ENCODE measurements around the gene CHL1.

The CHL1 gene

GRCh38 chr3:192215-192929 is 4.2 kb upstream of the CHL1 start:
- Histone ChIP-seq H3K36me3 (ENCODE audit: control insufficient read depth in 1 of 2, insufficient read depth in 2 of 2, low read length in 2 of 2) (no peaks in the 10 kb centered on the region), H2BK5ac (ENCODE audit: low read depth, low read length, poor library complexity) (no peak overlapping the region), H3K18ac (ENCODE audit: low read length) (no peak overlapping the region), H4K8ac (ENCODE audit: low read depth, low read length) (no peak overlapping the region), H4K91ac (ENCODE audit: low read depth, low read length) (no peak overlapping the region), H3K79me2 (ENCODE audit: control insufficient read depth, insufficient read depth, low read length, poor library complexity) (no peaks in the 10 kb centered on the region), H3K23ac (ENCODE audit: low read length) (no peak overlapping the region), H3K4me2 (ENCODE audit: low read length) (no peak overlapping the region), H3K4ac (ENCODE audit: low read depth, low read length) (no peak overlapping the region), H3K27ac (ENCODE audit: low read depth, low read length) (no peak overlapping the region), H3K4me3 (ENCODE audit: low read depth, low read length) (no peak overlapping the region), H4K12ac (ENCODE audit: low read depth, low read length) (no peak overlapping the region), H2BK120ac (ENCODE audit: insufficient read depth, low read length, poor library complexity) (no peak overlapping the region), H3K14ac (ENCODE audit: low read length) (no peak overlapping the region), H3K27me3 (ENCODE audit: insufficient read depth, low read length) (peaks cover 12% of the 10 kb centered on the region), H3K9me3 (ENCODE audit: insufficient read depth, low read depth, low read length) (no peaks in the 10 kb centered on the region), H3K9ac (ENCODE audit: low read length) (no peak overlapping the region), H2AK5ac (ENCODE audit: low read length) (no peak overlapping the region), H3K79me1 (ENCODE audit: low read length) (no peaks in the 10 kb centered on the region), H2BK12ac (ENCODE audit: low read length) (no peak overlapping the region), H3K4me1 (ENCODE audit: control insufficient read depth in 1 of 2, insufficient read depth in 2 of 2, low read length in 2 of 2) (peaks cover 4 to 6% of the 10 kb centered on the region in 2 experiments), H2AFZ (ENCODE audit: insufficient read depth, low read length, poor library complexity) (no peak overlapping the region)
- WGBS (ENCODE audit: extremely low coverage, insufficient coverage, insufficient read length) = no CpG with 5 or more reads among the region's 25 CpGs
- no peak for DNase-seq

GRCh38 chr3:194001-194400 is 2.6 kb upstream of the CHL1 start:
- Histone ChIP-seq H4K12ac (ENCODE audit: low read depth, low read length) (no peak overlapping the region), H4K8ac (ENCODE audit: low read depth, low read length) (no peak overlapping the region), H3K23ac (ENCODE audit: low read length) (no peak overlapping the region), H2BK120ac (ENCODE audit: insufficient read depth, low read length, poor library complexity) (no peak overlapping the region), H3K9ac (ENCODE audit: low read length) (no peak overlapping the region), H3K4me1 (ENCODE audit: control insufficient read depth in 1 of 2, insufficient read depth in 2 of 2, low read length in 2 of 2) (peaks cover 11 to 14% of the 10 kb centered on the region in 2 experiments), H3K9me3 (ENCODE audit: insufficient read depth, low read depth, low read length) (no peaks in the 10 kb centered on the region), H2AK5ac (ENCODE audit: low read length) (no peak overlapping the region), H3K27me3 (ENCODE audit: insufficient read depth, low read length) (peaks cover 22% of the 10 kb centered on the region), H3K4me2 (ENCODE audit: low read length) (no peak overlapping the region), H3K79me2 (ENCODE audit: control insufficient read depth, insufficient read depth, low read length, poor library complexity) (no peaks in the 10 kb centered on the region), H3K79me1 (ENCODE audit: low read length) (no peaks in the 10 kb centered on the region), H3K4ac (ENCODE audit: low read depth, low read length) (no peak overlapping the region), H2AFZ (ENCODE audit: insufficient read depth, low read length, poor library complexity) (no peak overlapping the region), H4K91ac (ENCODE audit: low read depth, low read length) (no peak overlapping the region), H3K18ac (ENCODE audit: low read length) (no peak overlapping the region), H3K36me3 (ENCODE audit: control insufficient read depth in 1 of 2, insufficient read depth in 2 of 2, low read length in 2 of 2) (no peaks in the 10 kb centered on the region), H3K4me3 (ENCODE audit: low read depth, low read length) (no peak overlapping the region), H2BK5ac (ENCODE audit: low read depth, low read length, poor library complexity) (no peak overlapping the region), H3K14ac (ENCODE audit: low read length) (no peak overlapping the region), H3K27ac (ENCODE audit: low read depth, low read length) (no peak overlapping the region), H2BK12ac (ENCODE audit: low read length) (no peak overlapping the region)
- DNase-seq = no peak
- WGBS (ENCODE audit: extremely low coverage, insufficient coverage, insufficient read length) = no CpG with 5 or more reads among the region's 2 CpGs

DNA sequence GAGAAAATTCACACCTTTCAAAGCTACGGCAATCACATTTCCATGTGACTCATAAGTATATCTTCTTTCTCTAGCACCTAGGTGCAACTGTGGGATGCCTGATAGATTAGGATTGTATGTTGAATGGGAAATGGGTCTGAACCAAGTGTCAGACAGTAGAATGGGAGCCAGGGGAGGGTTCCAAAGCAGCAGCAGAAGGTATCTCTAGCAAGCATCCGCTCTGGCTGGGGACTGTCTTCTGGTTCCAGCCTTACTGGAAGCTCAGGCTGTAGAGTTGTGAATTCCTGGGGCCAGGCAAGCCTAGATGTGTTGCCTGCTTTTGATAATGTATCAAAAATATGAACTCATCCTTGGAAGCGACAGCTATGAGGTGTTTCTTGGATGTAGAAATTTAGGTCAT is 2.1 kb upstream of the CHL1 start:
- Histone ChIP-seq H3K18ac (ENCODE audit: low read length) (no peak overlapping the region), H3K79me1 (ENCODE audit: low read length) (no peaks in the 10 kb centered on the region), H2AK5ac (ENCODE audit: low read length) (no peak overlapping the region), H4K91ac (ENCODE audit: low read depth, low read length) (no peak overlapping the region), H3K79me2 (ENCODE audit: control insufficient read depth, insufficient read depth, low read length, poor library complexity) (no peaks in the 10 kb centered on the region), H4K8ac (ENCODE audit: low read depth, low read length) (no peak overlapping the region), H3K23ac (ENCODE audit: low read length) (no peak overlapping the region), H3K36me3 (ENCODE audit: control insufficient read depth in 1 of 2, insufficient read depth in 2 of 2, low read length in 2 of 2) (no peaks in the 10 kb centered on the region), H2BK5ac (ENCODE audit: low read depth, low read length, poor library complexity) (no peak overlapping the region), H2AFZ (ENCODE audit: insufficient read depth, low read length, poor library complexity) (no peak overlapping the region), H3K9ac (ENCODE audit: low read length) (no peak overlapping the region), H3K4me3 (ENCODE audit: low read depth, low read length) (no peak overlapping the region), H2BK12ac (ENCODE audit: low read length) (no peak overlapping the region), H3K4ac (ENCODE audit: low read depth, low read length) (no peak overlapping the region), H3K27me3 (ENCODE audit: insufficient read depth, low read length) (peaks cover 22% of the 10 kb centered on the region), H2BK120ac (ENCODE audit: insufficient read depth, low read length, poor library complexity) (no peak overlapping the region), H3K4me2 (ENCODE audit: low read length) (no peak overlapping the region), H3K4me1 (ENCODE audit: control insufficient read depth in 1 of 2, insufficient read depth in 2 of 2, low read length in 2 of 2) (peaks cover 11 to 14% of the 10 kb centered on the region in 2 experiments), H3K9me3 (ENCODE audit: insufficient read depth, low read depth, low read length) (no peaks in the 10 kb centered on the region), H4K12ac (ENCODE audit: low read depth, low read length) (no peak overlapping the region), H3K14ac (ENCODE audit: low read length) (no peak overlapping the region), H3K27ac (ENCODE audit: low read depth, low read length) (no peak overlapping the region)
- DNase-seq = no peak
- WGBS (ENCODE audit: extremely low coverage, insufficient coverage, insufficient read length) = no CpG with 5 or more reads among the region's 3 CpGs

DNA sequence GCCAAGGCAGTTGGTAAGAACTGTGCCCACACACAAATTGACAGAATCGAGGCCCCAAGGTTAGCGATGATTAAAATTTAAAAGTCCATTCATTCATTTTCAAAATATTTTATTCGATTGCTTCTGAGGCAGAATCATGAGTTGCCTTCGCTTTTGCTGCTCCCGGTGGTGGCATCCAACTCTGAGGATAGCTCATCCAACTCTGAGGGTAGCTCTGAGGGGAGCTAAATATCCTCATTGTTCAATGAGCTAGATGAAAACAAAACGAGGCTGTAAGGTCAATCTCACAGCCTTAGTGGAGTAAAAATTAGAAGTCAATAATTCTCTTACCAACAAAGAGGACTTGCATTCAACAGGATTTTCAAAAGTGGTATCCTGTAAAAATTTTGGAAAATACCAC is 897 bp upstream of the CHL1 start:
- H2BK12ac ChIP-seq (ENCODE audit: low read length) = no peak overlapping the region
- H4K91ac ChIP-seq (ENCODE audit: low read depth, low read length) = no peak overlapping the region
- no peaks in the 10 kb centered on the region for H3K79me1 ChIP-seq (ENCODE audit: low read length)
- H3K4me1 ChIP-seq (ENCODE audit: control insufficient read depth in 1 of 2, insufficient read depth in 2 of 2, low read length in 2 of 2) = peaks cover 11 to 14% of the 10 kb centered on the region in 2 experiments
- H4K8ac ChIP-seq (ENCODE audit: low read depth, low read length) = no peak overlapping the region
- no peak overlapping the region for H2AK5ac ChIP-seq (ENCODE audit: low read length)
- peaks cover 22% of the 10 kb centered on the region for H3K27me3 ChIP-seq (ENCODE audit: insufficient read depth, low read length)
- H4K12ac ChIP-seq (ENCODE audit: low read depth, low read length) = no peak overlapping the region
- no peaks in the 10 kb centered on the region for H3K79me2 ChIP-seq (ENCODE audit: control insufficient read depth, insufficient read depth, low read length, poor library complexity)
- H3K4me3 ChIP-seq (ENCODE audit: low read depth, low read length) = no peak overlapping the region
- no CpG with 5 or more reads among the region's 6 CpGs for WGBS (ENCODE audit: extremely low coverage, insufficient coverage, insufficient read length)
- H3K36me3 ChIP-seq (ENCODE audit: control insufficient read depth in 1 of 2, insufficient read depth in 2 of 2, low read length in 2 of 2) = no peaks in the 10 kb centered on the region
- no peaks in the 10 kb centered on the region for H3K9me3 ChIP-seq (ENCODE audit: insufficient read depth, low read depth, low read length)
- H3K9ac ChIP-seq (ENCODE audit: low read length) = no peak overlapping the region
- no peak overlapping the region for H3K23ac ChIP-seq (ENCODE audit: low read length)
- H2BK120ac ChIP-seq (ENCODE audit: insufficient read depth, low read length, poor library complexity) = no peak overlapping the region
- no peak overlapping the region for H3K4ac ChIP-seq (ENCODE audit: low read depth, low read length)
- H3K14ac ChIP-seq (ENCODE audit: low read length) = no peak overlapping the region
- H2BK5ac ChIP-seq (ENCODE audit: low read depth, low read length, poor library complexity) = no peak overlapping the region
- H3K27ac ChIP-seq (ENCODE audit: low read depth, low read length) = no peak overlapping the region
- H3K4me2 ChIP-seq (ENCODE audit: low read length) = no peak overlapping the region
- H2AFZ ChIP-seq (ENCODE audit: insufficient read depth, low read length, poor library complexity) = no peak overlapping the region
- no peak for DNase-seq
- no peak overlapping the region for H3K18ac ChIP-seq (ENCODE audit: low read length)

All from trophoblast cell (in vitro differentiated cells and primary cell).